ENCODE data around the gene SLC7A7.
"Not testable (repeated sequence)": the region's sequence is repeated elsewhere in the genome, so short reads cannot be mapped to it uniquely, and the experiment has no call there.

Gene SLC7A7

DNA sequence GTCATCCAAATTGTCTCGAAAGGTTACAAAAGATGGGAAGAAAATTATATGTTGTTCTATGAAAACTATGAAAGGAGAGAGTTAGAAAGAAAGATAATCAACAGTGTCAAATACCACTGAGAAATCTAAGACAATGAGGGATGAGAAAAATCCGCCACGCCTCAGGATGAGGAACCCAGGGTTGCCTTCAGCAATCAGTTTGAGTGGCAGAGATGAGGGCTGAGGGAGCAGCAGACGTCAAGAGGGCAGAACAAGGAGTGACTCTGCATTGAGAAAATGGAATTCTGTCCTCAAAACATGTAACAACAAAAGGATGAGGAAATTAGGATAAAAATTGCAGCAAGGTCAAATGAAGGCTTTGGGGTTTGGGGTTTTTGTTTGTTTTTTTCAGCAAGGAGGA, 67.0 kb downstream of the SLC7A7 start:
- DNase-seq, result no peak

GRCh38 chr14:22747769-22748168, 67.5 kb downstream of the SLC7A7 start:
- no peak for DNase-seq

GRCh38 chr14:22740020-22740419, 75.2 kb downstream of the SLC7A7 start:
- no peak for DNase-seq

DNA sequence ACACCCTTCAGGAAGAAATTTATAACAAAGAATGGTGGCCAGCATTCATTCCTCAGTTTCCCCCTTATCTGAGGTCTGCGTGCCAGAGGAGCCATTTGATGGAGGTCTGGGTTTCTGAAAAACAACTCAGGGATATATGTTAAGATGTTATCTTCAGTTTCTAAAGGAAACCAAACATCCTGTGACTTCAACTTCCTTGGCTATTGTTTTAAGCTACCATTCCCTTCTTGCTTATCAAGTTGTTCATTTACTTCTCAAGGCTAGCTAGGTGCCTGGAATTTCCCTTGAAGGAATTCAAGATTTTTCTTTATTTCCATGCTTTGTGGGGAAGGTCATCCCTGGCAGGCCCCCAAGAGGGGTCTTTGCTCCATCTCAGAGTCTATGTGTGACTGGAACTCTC, 75.8 kb downstream of the SLC7A7 start:
- no peak for DNase-seq

GRCh38 chr14:22737052-22737451, 78.2 kb downstream of the SLC7A7 start:
- no peak for DNase-seq

DNA sequence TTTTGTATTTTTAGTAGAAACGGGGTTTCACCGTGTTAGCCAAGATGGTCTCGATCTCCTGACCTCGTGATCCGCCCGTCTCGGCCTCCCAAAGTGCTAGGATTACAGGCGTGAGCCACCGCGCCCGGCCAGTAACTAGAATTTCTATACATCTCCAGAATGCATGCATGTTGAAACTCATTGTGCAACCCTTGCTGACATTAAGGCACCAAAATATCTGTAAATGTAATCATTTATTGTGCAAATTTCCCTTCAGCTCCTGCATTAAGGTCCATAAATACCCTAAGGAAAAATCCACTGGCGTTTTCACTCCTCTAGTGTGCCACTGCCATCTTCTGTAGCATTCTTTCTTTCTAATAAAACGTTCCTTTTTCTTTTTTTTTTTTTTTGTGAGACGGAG, 78.9 kb downstream of the SLC7A7 start:
- DNase-seq, result not testable (repeated sequence)

- DNase-seq, result no peak
These were observed 80.1 kb downstream of the SLC7A7 start for GRCh38 chr14:22735096-22735495.

DNA sequence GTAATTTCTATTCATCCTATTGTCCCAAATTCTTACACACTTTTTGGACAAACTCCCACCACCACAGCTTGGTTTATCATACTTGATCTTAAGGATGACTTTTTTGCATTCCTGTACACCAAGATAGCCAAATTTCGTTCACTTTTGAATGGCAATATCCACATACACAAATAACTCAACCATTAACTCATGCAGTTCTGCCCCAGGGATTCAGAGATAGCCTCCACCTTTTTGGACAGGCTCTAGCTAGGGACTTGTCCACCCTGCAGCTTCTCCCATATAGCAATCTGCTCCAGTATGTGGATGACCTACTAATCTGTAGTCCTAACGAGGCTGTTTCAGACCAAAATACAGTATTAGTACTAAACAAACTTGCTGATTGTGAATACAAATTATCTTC, 81.4 kb downstream of the SLC7A7 start:
- DNase-seq, result no peak

GRCh38 chr14:22732062-22732461, 83.2 kb downstream of the SLC7A7 start:
- not testable (repeated sequence) for DNase-seq

DNA sequence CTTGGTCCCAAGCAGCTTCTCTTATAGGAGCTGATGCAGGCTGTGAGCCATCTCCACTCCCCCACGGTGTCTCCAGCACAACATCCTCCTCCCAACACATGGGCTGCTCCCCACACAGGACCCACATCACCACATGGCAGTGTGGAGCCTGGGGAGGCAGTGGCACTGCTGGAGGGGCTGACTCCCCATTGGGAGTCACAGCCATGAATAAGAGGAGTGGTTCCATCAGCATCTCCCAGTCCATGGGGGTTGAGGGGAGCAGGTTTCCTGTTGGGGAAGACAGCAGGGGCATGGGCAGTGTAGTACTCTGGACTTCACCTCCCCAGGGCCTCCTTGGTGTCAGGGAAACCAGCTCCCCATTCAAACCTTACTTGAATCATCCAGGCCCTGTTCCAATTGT, 89.2 kb downstream of the SLC7A7 start:
- no peak for DNase-seq

GRCh38 chr14:22725374-22725773, 89.9 kb downstream of the SLC7A7 start:
- not testable (repeated sequence) for DNase-seq

DNA sequence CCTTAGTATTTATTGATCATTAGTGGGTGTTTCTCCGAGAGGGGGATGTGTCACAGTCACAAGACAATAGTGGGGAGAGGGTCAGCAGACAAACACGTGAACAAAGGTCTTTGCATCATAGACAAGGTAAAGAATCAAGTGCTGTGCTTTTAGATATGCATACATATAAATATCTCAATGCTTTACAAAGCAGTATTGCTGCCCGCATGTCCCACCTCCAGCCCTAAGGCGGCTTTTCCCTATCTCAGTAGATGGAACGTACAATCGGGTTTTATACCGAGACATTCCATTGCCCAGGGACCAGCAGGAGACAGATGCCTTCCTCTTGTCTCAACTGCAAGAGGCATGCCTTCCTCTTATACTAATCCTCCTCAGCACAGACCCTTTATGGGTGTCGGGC, 90.4 kb downstream of the SLC7A7 start:
- not testable (repeated sequence) for DNase-seq

DNA sequence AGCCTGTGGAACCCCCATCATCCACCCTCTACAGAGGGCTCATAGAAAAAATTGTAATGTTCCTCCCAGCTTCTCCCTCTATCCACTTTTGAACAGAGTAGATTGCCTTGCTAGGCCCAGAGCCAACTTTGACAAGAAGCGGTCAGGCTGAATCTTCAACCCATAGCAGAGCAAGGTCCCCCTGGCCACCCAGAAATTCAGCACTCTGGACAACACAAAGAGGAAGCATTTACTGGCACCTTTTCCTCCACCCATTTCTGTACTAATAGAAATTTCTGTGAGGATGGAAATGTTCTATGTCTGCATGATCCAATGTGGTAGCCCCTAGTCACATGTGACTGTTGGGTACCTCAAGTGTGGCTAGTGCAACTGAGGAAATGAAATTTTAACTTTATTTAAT, 91.4 kb downstream of the SLC7A7 start:
- DNase-seq, result no peak

All from stimulated activated CD4-positive, alpha-beta T cell treated with anti-CD3 and anti-CD28 coated beads, Interleukin-4, amount 100 ng/mL, for 4 hours (primary cell).